Body of pancreas (tissue), 4 donors: ENCODE data around the gene ULK4.

Experiments used
- CTCF ChIP-seq, 7 experiments: fragments of 450-650 bp in 4 of 7; fragments of 200-600 bp in 3 of 7; sonication (generic) in 3 of 7; IDR thresholded peaks; one replicate each; pipeline ENCODE4 v1.5.1; 2016 to 2019; ENCODE audit warnings: antibody characterized with exemption in 7 of 7
- POLR2A ChIP-seq, 3 donors: fragments of 450-650 bp; IDR thresholded peaks; one replicate each; pipeline ENCODE4 v1.6.1; 2016; ENCODE audit warnings: antibody characterized with exemption in 3 of 3, mild to moderate bottlenecking in 2 of 3

- no peak for TF ChIP-seq POLR2A (IDR thresholded peaks at IDR 0.05)
- TF ChIP-seq CTCF (IDR thresholded peaks at IDR 0.05), result no peak
Observed at GRCh38 chr3:41352510-41352909, 609.4 kb downstream of the ULK4 start.
